GM10847 (cell line): Measurements from ENCODE around the gene DSCAML1.

Experiments
- POLR2A ChIP-seq: IDR thresholded peaks from 2 replicates; pipeline ENCODE4 v1.6.1; 2011; ENCODE audit not compliant: insufficient read length; ENCODE audit errors: extremely low read depth

DSCAML1 gene

GRCh38 chr11:117633186-117633754, 163.7 kb downstream of the DSCAML1 start:
- TF ChIP-seq POLR2A: no peak

DNA sequence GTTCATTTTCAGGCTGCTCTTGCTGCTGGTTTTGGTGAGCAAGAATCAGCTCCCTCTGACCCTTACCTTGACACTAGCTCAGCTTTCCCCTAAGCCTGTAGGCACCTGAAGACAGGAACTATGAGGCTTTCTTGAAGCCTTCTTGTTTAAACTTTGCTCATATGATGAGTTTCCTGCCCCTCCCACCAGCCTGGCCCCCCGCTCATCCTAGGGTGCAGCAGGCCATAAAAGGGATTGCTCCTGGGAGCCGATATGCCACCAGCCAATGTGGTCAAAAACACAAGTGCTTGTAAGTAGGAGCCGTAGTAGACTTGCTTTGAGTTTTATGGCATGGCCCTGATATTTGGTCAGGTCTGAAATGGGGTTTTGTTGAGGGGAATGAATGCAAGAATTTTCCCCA, 164.7 kb downstream of the DSCAML1 start:
- no peak for TF ChIP-seq POLR2A

DNA sequence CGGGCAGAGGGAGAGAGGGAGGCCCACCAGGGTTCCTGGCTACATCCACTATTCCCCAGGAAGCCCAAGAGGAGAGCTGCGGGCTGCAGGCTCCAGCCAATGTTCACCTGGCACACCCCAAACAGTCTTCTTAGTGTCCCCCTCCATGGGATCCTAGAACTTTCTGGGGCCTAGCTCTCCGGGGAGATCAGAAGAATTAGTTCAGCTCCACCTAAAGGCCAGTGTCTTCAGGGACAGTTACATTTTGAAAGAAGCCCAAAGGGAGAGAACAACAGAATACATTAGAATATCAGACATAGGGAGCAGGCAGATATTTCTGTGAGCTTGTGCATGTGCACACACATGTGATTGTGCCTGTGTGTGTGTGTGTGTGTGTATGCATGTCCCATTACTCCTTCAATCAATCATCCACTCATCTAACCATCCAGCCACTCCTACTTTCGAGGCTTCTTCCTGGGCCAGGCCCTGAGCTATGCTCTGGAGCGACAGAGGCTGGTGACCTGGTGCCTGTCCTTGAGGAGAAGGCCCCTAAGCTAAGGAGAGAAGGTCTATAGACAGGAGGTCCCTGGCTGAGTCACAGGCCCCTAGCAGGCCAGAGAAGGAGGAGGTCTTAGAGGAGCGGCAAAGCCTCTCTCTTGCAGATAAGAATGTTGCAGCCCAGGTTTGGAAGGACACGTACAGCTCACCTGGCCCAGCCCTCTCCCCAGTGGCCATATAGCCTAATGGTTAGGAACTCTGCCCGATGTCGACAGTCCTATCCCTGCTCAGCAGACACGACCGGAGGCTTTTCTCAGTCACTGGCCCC, 165.5 kb downstream of the DSCAML1 start:
- no peak for TF ChIP-seq POLR2A

GRCh38 chr11:117629891-117630538, 167.0 kb downstream of the DSCAML1 start:
- TF ChIP-seq POLR2A: no peak

DNA sequence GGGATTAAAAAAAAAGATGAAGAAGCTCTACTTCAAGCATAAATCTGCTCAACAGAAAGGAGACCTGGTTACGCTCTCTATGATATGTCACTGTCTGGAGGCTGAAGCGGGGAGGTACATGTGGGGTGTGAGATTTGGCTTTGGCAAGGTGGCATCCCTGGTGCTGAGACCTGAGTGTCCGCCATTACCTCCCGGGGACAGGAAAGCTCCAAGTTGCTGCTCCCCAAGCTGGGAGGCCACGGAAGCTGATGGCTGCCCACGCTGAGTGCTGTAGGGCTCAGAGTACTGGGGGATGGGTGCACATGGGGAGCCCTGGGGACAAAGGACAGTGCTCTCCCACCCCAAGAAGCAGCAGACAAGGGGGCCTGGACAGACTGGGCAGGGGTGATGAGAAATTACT, 167.9 kb downstream of the DSCAML1 start:
- no peak for TF ChIP-seq POLR2A

DNA sequence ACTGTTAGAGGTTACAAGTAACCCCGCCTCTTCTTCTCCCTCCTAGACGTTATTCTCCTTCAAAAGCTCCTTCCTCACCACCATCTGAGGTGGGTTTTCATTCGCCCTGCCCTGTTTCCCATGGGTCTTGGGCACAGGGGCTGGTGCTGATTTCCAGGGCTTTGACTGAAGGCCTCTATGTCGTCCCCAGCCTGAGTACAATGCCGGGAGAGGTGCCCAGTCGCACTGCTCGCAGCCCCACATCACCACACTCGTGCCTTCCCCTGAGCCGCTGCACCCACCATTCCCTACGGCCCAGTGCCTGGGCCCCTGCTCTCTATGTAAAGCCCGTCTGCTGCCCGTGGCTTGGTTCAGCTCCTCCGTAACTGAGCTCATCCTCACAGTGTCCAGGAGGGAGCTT, 169.8 kb downstream of the DSCAML1 start:
- TF ChIP-seq POLR2A: no peak

DNA sequence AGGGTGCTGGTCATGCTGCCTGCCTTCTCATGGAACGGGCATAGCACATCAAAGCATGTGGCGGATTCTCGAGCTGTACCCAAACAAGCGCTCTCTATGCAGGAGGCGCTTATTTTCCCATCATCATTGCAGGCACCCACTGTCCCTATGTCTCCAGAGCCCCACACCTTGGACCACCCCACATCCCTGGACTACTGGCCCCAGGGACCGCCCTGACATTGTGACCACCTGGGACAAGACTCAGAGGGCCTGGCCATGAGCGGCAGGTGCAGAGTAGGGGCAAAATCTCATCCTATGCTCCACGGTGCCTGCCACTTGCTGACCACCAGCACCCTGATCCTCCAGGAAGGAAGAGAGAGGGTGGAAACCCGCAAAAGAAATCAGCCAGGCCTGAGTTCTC, 170.4 kb downstream of the DSCAML1 start:
- TF ChIP-seq POLR2A: no peak

DNA sequence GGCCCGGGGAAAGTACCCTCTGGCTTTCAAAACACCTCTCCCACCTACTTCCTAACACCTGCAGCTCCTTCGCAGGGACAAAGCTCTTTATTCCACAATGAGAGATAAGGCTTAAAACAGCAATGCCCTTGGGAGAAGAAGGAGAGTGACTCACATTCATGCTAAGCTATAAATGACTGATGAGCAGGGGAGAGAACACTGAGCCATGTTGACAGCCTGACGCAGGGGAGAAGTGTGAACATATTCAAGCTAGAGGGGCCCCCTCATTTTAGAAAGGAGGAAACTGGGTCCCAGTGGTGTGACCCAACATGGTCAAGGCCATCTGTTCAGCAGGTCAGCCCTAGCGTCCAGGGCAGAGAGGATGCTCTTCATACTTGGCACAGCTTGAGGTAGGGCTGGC, 171.8 kb downstream of the DSCAML1 start:
- no peak for TF ChIP-seq POLR2A

DNA sequence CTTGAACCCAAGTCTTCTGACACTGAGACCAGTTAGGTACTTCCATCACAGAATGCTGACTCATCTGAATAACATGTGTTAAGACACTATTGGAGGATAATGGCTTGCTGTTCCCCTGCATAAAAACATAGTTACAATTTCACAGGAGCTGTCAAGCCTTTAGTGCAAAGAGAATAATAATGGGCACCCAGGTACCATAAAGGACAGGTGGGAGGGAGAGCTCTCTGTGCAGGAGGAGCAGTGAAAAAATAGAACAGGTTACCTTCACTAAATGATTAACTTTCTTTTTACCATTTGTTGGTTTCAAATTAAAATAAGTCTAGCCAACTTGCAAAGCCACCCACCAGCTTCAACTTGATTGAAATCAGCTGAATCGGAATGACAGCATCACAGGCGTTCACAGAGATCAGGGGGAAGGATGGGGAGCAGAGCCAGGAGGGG, 173.2 kb downstream of the DSCAML1 start:
- TF ChIP-seq POLR2A: no peak

DNA sequence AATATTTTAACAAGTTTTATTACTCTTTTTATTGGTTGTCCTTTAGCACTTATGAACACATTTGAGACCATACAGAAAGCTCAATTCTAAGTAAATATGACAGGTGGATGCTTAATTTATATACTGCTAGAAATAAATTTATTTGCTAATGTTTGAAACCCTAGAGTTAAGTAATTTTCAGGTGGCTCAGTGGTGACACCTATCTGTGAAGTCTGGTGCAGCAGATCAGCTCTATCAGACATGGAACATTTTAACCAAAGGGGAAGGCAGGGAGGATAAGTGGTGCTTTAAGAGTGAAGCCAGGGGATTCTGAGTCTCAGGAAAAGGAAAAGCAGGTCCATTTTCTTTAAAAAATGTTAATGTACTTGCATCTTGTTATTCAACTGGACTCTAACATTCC, 175.8 kb downstream of the DSCAML1 start:
- no peak for TF ChIP-seq POLR2A

DNA sequence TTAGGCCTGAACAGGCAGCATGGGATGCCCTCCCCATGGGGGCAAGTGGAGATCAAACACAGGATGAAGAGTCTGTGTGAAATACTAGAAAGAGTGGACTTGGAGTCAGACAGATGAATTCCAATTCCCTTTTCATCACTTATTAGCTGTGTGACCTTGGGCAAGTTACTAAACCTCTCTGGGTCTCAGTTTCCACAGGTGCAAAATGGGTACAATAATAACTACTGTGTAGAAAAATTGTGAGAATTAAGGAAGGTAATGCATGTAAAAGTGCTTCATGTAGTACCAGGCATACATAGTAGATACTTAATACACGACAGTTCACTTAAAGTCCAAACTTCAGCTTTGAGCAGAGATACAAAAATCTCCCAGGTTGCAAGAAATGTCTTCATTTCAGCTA, 176.4 kb downstream of the DSCAML1 start:
- TF ChIP-seq POLR2A: no peak

GRCh38 chr11:117620086-117620485, 176.9 kb downstream of the DSCAML1 start:
- TF ChIP-seq POLR2A: no peak

GRCh38 chr11:117619661-117620060, 177.4 kb downstream of the DSCAML1 start:
- no peak for TF ChIP-seq POLR2A

DNA sequence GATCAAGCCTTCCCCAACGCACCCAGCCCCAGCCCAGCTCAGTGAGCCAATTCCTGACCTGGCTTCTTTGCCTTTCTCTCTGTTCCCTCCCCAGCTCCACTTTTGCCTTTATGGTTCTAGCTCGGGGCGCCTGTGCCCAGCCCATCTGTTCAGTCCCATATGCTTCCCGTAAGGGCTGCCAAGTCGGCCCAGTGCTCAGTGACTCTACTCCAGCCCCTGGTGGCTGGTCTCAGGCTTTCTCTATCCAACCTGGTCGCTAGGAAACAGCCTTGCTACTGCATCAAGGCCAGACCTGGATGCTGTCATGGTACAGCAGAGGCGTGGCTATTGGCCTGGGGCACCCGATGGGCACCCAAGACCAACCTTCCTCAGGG, 178.0 kb downstream of the DSCAML1 start:
- TF ChIP-seq POLR2A: no peak

DNA sequence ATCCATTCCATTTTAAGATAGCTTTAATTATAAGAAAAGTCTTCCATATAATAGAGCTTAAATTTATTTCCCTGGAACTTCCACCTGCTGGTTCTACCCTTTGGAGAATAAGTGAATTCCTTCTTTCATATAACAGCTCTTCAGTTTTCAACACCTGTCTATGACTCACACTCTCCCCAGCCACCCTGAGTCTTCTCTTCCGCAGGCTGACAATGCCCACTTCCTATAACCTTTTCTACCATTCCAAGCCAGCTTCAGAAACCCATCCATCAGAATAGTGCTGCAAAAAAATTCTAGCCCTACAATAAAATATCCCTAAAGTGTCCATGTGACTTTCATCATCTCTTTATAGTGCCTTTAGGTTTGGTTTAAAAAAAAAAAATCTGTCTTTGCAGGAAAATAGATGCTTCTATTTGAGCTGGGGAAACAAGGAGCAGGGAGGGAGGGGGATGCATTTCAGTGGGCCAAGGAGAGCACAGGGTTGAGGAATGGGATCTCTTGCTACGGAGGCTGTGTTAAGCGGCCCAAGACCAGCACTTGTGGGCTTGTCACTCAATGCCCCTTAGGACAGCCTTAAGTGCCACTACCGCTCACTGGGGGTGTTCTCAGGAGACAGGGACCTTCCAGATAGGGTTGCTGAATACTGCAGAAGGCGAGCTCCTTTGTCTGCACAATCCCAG, 178.6 kb downstream of the DSCAML1 start:
- TF ChIP-seq POLR2A: no peak

GRCh38 chr11:117616979-117617378, 180.0 kb downstream of the DSCAML1 start:
- TF ChIP-seq POLR2A: no peak
